ENCODE data around the gene CNTNAP4. TPM values are rescaled to one million over a fixed set of nuclear protein-coding genes. Genes with fewer than 3 reads are reported as not detected.

Gene CNTNAP4
- total and polyA plus RNA-seq, 2 of the 4 experiments (the other 2 are of a cell fraction), result not detected

DNA sequence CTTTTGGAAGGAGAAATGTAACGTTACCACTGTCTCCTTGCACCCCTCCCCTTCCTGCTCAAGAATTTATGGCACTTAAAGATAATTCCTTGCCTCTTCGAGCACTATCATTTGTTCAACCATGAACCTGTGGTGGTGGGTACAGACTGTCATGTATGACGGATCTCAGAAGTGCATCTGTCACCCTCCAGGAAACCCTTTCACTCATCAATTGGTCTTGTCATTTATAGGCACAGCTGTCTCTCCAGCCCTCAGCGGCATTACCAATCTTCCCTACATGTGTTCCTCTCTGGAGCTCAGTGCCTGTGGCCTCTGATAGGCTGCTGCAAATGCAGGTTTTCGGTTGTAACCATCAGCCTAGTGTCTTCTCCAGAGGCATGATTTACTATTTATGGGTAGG lies 15.0 kb downstream of the CNTNAP4 start:
- ChIA-PET POLR2A (ENCODE audit: unreplicated experiment) (no interaction called here), CTCF (no interaction called here)
- no peak for DNase-seq
- Histone ChIP-seq H3K23ac (ENCODE audit: low read depth, low read length) (no peak overlapping the region), H2BK5ac (ENCODE audit: low read depth, low read length, poor library complexity, severe bottlenecking) (no peak overlapping the region), H3K4me3 (ENCODE audit: insufficient read depth, low read depth, low read length) (no peak overlapping the region), H3K4me1 (ENCODE audit: control insufficient read depth, insufficient read depth, low read length) (no peaks in the 10 kb centered on the region), H2AFZ (replicated peaks; ENCODE audit: low read length, poor library complexity) (no peak overlapping the region), H4K20me1 (ENCODE audit: insufficient read depth, low read length) (no peaks in the 10 kb centered on the region), H4K91ac (ENCODE audit: insufficient read depth, low read depth, low read length) (no peak overlapping the region), H2AK5ac (ENCODE audit: low read depth, low read length) (no peak overlapping the region), H3K9ac (ENCODE audit: low read depth, low read length) (no peak overlapping the region), H3K9me1 (ENCODE audit: insufficient read depth, low read length) (no peaks in the 10 kb centered on the region), H3K27me3 (ENCODE audit: control insufficient read depth, insufficient read depth, low read length) (no peaks in the 10 kb centered on the region), H3K14ac (replicated peaks; ENCODE audit: low read depth, low read length) (no peak overlapping the region), H3K79me1 (ENCODE audit: low read depth in 1 of 2, low read length in 2 of 2) (no peaks in the 10 kb centered on the region), H3K18ac (ENCODE audit: low read depth, low read length) (no peak overlapping the region), H2BK120ac (ENCODE audit: low read depth, low read length) (no peak overlapping the region), H4K8ac (ENCODE audit: low read depth in 2 of 2, low read length in 2 of 2) (no peak overlapping the region), H3K56ac (ENCODE audit: extremely low read depth, insufficient read depth, low read length) (no peak overlapping the region), H3K27ac (ENCODE audit: insufficient read depth, low read length) (no peak overlapping the region), H4K5ac (ENCODE audit: low read depth, low read length) (no peak overlapping the region), H3K4ac (ENCODE audit: low read depth, low read length) (no peak overlapping the region), H3K4me2 (ENCODE audit: low read depth, low read length) (no peak overlapping the region), H2BK20ac (ENCODE audit: low read depth, low read length) (no peak overlapping the region), H3K9me3 (ENCODE audit: control insufficient read depth, insufficient read depth, low read length) (peaks cover 5% of the 10 kb centered on the region; the same call in 1 of the 2 replicates), H3K36me3 (ENCODE audit: control insufficient read depth, insufficient read depth, low read length) (no peaks in the 10 kb centered on the region), H2BK15ac (ENCODE audit: low read depth, low read length) (no peak overlapping the region), H2AK9ac (replicated peaks; ENCODE audit: low read depth, low read length, poor library complexity) (no peak overlapping the region)
- no TSS peak for BruUV-seq (replicated peaks)
- ATAC-seq (ENCODE audit: low read depth), result no peak
- in situ Hi-C loops (cut with MboI; ENCODE audit: low sequenced_read_pairs), result no loop called here
- TF ChIP-seq MAFK (IDR thresholded peaks at IDR 0.05; ENCODE audit: low read depth, low read length), result no peak
- no peak for TF ChIP-seq MAZ (IDR thresholded peaks at IDR 0.05; ENCODE audit: borderline replicate concordance, low read depth, low read length)
- TF ChIP-seq POLR2A (IDR thresholded peaks at IDR 0.05; ENCODE audit: low read depth, low read length), result no peak
- TF ChIP-seq, protein P1, sequence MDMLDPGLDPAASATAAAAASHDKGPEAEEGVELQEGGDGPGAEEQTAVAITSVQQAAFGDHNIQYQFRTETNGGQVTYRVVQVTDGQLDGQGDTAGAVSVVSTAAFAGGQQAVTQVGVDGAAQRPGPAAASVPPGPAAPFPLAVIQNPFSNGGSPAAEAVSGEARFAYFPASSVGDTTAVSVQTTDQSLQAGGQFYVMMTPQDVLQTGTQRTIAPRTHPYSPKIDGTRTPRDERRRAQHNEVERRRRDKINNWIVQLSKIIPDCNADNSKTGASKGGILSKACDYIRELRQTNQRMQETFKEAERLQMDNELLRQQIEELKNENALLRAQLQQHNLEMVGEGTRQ (IDR thresholded peaks at IDR 0.05; ENCODE audit: low read depth, low read length), result no peak
- TF ChIP-seq MXI1 (IDR thresholded peaks at IDR 0.05; ENCODE audit: borderline replicate concordance, low read depth, low read length), result no peak
- TF ChIP-seq RFX5 (IDR thresholded peaks at IDR 0.05; ENCODE audit: low read depth, low read length), result no peak
- no peak for TF ChIP-seq CEBPB (IDR thresholded peaks at IDR 0.05; ENCODE audit: low read depth, low read length)
- TF ChIP-seq SMC3 (IDR thresholded peaks at IDR 0.05; ENCODE audit: low read depth, low read length), result no peak
- TF ChIP-seq, protein P2, sequence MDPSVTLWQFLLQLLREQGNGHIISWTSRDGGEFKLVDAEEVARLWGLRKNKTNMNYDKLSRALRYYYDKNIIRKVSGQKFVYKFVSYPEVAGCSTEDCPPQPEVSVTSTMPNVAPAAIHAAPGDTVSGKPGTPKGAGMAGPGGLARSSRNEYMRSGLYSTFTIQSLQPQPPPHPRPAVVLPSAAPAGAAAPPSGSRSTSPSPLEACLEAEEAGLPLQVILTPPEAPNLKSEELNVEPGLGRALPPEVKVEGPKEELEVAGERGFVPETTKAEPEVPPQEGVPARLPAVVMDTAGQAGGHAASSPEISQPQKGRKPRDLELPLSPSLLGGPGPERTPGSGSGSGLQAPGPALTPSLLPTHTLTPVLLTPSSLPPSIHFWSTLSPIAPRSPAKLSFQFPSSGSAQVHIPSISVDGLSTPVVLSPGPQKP (IDR thresholded peaks at IDR 0.05; ENCODE audit: borderline replicate concordance, low read depth, low read length), result no peak
- no peak for TF ChIP-seq RCOR1 (IDR thresholded peaks at IDR 0.05; ENCODE audit: insufficient replicate concordance, low read length)
- TF ChIP-seq NFE2L2 (IDR thresholded peaks at IDR 0.05; ENCODE audit: low read depth, low read length), result no peak
- no peak for TF ChIP-seq RAD21 (IDR thresholded peaks at IDR 0.05; ENCODE audit: low read length)
- no peak for TF ChIP-seq FOS (IDR thresholded peaks at IDR 0.05; ENCODE audit: low read depth, low read length)
- TF ChIP-seq BHLHE40 (IDR thresholded peaks at IDR 0.05; ENCODE audit: low read depth, low read length), result no peak
- no peak for TF ChIP-seq CHD1 (IDR thresholded peaks at IDR 0.05; ENCODE audit: low read depth, low read length)
- TF ChIP-seq, protein P3, sequence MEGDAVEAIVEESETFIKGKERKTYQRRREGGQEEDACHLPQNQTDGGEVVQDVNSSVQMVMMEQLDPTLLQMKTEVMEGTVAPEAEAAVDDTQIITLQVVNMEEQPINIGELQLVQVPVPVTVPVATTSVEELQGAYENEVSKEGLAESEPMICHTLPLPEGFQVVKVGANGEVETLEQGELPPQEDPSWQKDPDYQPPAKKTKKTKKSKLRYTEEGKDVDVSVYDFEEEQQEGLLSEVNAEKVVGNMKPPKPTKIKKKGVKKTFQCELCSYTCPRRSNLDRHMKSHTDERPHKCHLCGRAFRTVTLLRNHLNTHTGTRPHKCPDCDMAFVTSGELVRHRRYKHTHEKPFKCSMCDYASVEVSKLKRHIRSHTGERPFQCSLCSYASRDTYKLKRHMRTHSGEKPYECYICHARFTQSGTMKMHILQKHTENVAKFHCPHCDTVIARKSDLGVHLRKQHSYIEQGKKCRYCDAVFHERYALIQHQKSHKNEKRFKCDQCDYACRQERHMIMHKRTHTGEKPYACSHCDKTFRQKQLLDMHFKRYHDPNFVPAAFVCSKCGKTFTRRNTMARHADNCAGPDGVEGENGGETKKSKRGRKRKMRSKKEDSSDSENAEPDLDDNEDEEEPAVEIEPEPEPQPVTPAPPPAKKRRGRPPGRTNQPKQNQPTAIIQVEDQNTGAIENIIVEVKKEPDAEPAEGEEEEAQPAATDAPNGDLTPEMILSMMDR (conservative IDR thresholded peaks at IDR 0.05; ENCODE audit: low read depth, low read length), result no peak
- no CpG with 5 or more reads among the region's 5 CpGs for WGBS, 2 experiments (ENCODE audit: extremely low coverage in 2 of 2, insufficient read length in 1 of 2)
- intact Hi-C loops (cut with micrococcal nuclease), result no loop called here
- dilution Hi-C loops (cut with HindIII; ENCODE audit: low sequenced_read_pairs, unreplicated experiment), result no loop called here
